NCI-H82 treated with DMSO at 0.1 percent for 48 hours (cell line): ENCODE measurements around the gene CPO.

ENCODE experiments used
- DNase-seq: peaks from one replicate; lab custom pipeline; 2025; ENCODE audit not compliant: unreplicated experiment; lab: John Stamatoyannopoulos, UW

CPO gene

DNA sequence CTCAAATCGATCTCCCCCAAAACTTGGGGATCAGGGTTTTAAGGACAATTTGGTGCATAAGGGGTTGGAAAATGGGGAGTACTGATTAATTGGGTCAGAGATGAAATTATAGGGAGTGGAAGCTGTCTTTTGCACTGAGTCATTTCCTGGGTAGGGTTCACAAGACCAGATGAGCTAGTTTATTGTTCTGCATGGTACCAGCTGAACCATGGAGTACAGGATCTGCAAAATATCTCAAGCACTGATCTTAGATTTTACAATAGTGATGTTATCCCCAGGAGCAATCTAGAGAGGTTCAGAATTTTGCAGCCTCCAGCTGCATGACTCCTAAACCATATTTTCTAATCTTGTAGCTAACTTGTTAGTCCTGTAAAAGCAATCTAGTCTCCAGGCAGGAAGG lies 73.1 kb downstream of the CPO start:
- no peak for DNase-seq

DNA sequence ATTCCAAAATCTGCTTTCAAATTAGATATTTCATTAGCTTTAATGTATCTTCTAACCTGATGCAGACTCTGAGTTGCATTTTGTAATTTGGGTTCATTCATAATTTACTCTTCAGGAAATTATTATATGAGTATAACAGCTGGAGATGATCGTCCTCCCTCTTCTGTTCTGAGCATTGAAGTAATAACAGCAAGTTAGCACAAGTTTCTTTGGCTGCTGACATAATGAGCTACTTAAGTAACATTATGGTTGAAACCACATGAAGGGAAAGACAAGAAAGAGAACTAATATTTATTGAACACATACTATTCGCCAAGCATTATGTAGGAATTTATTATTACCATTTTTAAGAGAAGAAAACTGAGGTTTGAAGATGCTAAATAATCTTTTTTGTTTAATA lies 75.1 kb downstream of the CPO start:
- no peak for DNase-seq

GRCh38 chr2:207015901-207016300 lies 76.6 kb downstream of the CPO start:
- DNase-seq, result no peak
